A549 treated with GW870086 at 1 μM for 4 hours (cell line): ENCODE data around the gene VSNL1. TPM values are rescaled to one million over a fixed set of nuclear protein-coding genes. Genes with fewer than 3 reads are reported as not detected.

Experiments used
- total RNA-seq: library from RNA; stranded (reverse); fragments of 200-300 nt; extraction: Qiagen RNA extraction; gene quantifications from 5 replicates; pipeline ENCODE4 v1.2.3, GENCODE V29; 2022; ENCODE audit warnings: low read depth

Gene VSNL1
- total RNA-seq = not detected in 5 replicates

DNA sequence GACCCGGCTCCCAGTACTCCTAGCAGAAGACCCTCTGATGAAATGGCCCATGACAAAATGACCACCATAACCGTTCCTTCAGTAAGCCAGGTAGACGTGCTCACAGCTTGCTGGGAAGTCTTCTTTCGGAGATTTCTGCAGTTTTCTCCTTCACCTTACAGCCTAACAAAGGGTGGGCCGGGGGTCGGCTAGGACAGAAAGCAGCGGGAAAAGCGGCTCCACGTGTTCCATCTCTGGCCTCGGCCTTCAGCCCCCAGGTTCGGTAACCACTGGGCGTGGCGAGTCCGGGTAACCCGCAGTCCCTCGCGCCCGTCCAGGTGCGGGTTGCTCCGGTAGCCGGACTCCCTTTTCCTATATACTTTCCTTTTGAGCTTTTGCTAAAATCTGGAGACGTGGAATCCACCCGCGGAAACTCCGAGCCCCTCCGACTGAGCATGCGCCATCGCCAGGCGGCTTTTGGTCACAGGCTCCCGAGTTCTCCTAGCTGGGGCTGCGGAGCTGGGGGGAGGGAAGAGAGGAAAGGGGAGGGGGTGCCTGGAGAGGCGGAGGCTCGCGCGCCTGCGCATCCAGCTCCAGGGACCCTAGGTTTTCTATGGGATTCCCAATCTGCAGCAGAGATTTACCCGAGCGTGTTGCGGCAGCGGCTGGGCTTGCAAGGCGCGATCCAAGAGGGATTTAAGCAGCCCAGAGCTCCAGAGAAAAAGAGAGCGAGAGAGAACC, at the start of gene VSNL1:
TSS of gene VSNL1 (plus strand) at position 604 of the 720 bp plus-strand sequence. CDS start 51,379 bp downstream, outside the sequence.

DNA sequence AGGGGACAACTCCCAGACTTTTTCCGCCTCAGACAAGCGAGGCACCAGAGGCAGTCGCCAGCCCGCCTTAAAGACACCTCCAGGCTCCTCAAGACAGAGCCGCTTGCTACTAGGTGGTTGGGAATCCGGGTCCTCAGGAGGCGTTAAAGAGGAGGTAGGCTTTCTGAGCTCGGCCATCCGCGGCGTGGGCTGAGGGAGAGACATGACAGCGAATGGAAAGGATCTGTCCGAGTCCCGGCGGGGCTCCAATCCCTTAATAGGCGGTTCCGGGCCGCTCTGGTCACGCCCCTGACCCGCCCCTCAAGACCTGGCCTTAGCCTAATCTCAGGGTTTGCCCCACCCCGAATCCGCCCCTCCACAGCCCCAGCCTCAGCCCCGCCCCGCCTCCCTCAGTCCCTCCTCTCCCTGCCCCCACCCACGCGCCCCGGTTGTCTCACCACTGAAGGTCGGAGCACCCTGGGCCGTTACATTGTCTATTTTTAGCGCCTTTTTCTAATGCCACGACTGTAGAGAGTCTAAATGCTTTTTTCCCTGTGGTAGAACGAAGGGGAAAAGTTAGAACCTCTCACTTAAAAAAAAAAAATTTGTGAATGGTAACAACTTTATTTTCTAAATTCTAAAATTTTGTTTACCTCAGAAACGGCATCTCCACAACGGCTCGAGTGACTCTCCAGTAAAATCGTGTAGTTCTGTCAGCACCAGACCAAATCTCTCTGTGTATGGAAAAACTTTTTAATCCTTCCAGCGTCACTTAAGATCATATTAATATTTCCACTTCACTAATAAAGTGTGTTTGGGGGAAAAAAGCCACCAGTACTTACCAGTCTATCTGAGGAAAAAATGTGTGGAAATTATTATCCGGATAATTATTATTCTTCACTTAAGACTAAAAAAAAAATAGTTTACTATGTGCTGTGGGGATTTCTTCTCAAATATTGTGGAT, 22.0 kb upstream of the VSNL1 start, which contains the start of gene RAD51AP2:
TSS of gene RAD51AP2 (minus strand) at position 229 of the 943 bp plus-strand sequence. CDS start at position 204, 25 bp downstream.

Other genes starting within 250 kb of the VSNL1 start
- not detected in 5 replicates for gene RAD51AP2, start 22.3 kb upstream of the VSNL1 start, total RNA-seq
- 22.6 to 33.4 TPM (median 30.2 TPM) in 5 replicates for gene SMC6, start 213.1 kb downstream of the VSNL1 start, total RNA-seq
- 8.9 to 14.4 TPM (median 12.9 TPM) in 5 replicates for gene GEN1, start 213.4 kb downstream of the VSNL1 start, total RNA-seq